Measurements from ENCODE around the gene VWC2.

Gene VWC2

GRCh38 chr7:49773218-49773935 lies at the start of gene VWC2:
VWC2 (plus strand) TSS chr7:49773638; CDS start chr7:49775436, 1,798 bp downstream.
- DNase-seq: no peak

DNA sequence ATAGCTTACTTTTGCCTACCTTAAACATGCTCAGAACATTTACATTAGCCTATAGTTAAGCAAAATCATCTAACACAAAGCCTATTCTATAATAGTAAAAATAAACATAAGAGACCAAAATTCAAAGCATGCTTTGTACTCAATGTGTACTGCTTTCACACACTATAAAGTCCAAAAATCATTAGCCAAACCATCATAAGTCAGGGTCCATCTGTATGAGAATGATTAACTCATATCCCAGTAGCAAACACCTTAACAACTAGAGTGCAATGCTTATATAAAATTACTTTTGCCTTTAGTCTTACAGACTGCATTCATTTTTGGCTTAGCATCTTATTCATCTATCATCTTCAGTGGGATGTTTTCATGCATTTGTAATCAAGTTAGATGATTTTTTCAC lies 49.4 kb upstream of the VWC2 start:
- DNase-seq: no peak

GRCh38 chr7:49731836-49732235 lies 41.6 kb upstream of the VWC2 start:
- no peak for DNase-seq

GRCh38 chr7:49762666-49763065 lies 10.8 kb upstream of the VWC2 start:
- DNase-seq: no peak

- DNase-seq: no peak
Observed at GRCh38 chr7:49763791-49764190, 9.6 kb upstream of the VWC2 start.

DNA sequence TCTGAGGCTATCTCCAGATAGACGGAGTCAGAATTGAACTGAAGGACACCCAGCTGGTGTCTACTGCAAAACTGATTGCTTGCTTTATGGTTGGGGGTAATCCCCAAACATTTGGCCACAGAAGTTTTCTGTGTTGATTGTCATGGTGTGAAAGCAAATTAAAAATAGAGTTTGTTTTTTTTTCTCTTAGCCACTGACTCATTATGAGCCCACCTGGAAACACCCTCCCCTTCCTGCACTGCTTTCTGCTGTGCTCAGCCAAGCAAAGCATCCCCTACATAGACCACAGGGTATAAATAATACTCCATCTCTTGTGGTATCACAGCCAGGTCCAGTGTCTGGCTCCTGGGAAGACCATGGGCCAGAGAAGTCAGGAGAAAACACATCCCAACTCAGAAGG lies 6.5 kb upstream of the VWC2 start:
- no peak for DNase-seq

GRCh38 chr7:49767719-49768118 lies 5.7 kb upstream of the VWC2 start:
- DNase-seq: no peak

GRCh38 chr7:49768254-49768653 lies 5.2 kb upstream of the VWC2 start:
- DNase-seq: no peak

DNA sequence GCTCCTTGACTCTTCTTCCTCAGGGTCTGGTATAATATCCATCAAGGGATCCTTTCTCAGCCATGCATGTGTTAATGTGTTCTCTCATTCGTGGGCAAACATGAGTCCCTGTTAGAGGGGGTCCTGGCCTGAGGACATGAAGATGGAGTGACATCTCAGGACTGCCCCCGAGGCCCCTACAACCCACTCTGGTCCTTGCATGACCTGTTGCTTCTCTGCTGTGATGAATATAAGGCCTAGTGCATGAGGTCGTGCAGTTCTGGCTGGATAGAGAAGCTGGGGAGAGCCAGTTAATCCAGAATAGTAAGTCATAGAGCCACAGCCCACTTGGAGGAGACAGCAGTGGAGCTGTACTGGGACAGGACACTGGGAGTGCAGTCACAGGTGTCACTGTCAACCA lies 4.6 kb upstream of the VWC2 start:
- no peak for DNase-seq

DNA sequence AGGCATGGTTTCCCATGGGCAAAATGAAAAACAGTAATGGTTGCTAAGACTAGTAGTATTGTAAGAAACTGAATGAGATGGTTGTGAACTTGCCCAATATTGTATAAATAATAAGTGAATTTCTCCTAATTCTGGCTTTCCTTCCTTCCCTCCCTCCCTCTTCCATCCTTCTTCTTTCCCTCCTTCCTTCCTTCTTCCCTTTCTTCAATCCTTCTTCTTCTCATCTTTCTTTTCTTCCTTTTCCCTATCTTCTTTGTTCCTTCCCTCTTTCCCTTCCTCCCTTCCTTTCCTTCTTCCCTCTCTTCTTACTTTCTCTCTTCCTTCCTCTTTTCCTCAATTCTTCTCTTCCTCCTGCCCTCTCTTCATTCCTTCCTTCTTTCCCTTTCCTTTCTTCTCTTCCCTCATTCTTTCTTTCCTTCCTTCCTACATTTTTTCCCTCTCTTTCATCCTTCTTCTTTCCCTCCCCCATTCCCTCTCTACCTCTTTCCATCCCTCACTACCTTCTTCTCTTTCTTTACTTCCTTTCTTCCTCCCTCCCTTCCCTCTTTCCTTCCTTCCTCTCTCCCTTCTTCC lies 4.1 kb upstream of the VWC2 start:
- DNase-seq: no peak

DNA sequence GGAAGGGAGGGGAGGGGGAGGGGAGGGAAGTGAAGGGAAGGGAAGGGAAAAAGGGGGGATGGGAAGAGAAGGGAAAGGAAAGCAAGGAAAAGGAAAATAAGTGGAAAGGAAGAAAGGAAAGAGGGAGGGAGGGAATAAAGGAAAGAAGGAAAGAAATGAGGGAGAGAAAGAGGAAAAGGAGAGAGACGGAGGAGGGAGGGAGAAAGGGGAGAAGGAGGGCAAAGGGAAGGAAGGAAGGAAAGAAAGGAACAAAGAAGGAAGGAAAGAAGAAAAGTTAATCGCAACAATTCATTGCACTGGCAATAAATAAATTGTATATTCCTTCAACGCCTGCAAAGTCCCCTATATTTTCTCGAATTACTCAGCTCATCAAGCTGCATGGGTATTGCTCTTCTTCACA lies 2.6 kb upstream of the VWC2 start:
- DNase-seq: no peak

DNA sequence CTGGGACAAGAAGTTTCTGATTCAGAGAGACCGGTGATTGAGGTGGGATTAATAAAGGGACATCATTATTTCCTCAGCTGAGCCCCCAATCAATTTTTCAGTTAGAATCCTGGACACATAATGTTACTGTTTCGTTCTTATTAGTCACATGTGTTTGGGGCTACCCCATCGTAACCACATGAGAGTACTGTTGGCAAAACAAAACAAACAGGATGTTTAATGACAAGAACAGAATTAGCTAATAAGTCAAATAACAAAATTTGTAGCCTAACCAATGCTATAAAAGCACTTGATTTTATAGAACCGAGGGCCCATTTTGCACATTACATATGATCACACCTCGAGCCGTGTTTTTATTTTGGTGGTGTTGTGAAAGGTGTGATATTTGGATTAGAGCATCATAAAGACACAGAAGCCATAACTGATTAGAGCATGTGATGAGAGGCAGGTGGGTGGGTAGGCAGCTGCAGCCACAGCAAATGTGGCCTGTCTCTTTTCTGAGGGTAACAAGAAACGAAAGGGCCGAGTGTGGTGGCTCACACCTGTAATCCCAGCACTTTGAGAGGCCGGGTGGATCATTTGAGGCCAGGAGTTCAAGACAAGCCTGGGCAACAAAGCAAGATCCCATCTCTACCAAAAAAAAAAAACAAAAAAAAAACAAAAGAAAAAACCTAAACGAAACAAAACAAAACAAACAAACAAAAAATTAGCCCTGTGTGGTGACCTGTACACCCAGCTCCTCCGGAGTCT lies 1.8 kb upstream of the VWC2 start:
- no peak for DNase-seq

DNA sequence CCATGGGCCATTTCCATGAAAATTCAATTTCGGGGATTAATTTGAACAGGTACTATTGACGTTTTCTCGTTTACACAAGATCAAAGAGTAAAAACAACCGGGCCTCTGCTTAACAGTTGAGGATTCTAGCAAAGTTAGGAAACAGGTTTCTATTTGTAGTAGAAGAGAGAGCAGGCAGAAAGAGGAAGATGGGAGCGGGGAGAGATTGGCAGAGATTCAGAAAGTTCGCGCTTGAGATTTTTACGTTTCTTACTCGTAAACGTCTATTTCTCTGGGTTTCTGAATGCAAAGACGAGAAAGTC lies 571 bp upstream of the VWC2 start:
- no peak for DNase-seq

DNA sequence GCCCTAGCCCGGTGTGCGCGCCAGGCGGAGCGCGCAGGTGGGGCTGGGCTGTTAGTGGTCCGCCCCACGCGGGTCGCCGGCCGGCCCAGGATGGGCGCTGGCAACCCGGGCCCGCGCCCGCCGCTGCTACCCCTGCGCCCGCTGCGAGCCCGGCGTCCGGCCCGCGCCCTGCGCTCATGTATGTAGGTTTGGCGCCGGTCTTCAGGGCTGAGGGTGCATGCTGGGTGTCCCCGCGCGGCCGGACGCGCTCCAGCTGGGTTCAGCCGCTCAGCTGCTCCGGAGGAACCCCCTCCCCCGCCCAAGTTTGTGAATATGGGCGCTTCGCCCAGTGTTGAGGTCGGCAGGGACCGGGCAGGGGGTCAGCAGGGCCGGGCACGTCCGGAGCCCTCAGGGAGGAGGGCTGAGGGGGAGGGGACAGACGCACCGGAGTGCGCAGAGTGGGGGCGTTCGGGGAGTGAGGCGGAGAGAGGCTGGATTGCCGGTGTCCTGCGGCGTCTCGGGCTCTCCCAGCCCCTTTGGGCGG lies 559 bp downstream of the VWC2 start:
- no peak for DNase-seq

GRCh38 chr7:49774459-49775064 lies 1.1 kb downstream of the VWC2 start:
- no peak for DNase-seq

- no peak for DNase-seq
Observed at GRCh38 chr7:49775065-49775948, 1.9 kb downstream of the VWC2 start.

GRCh38 chr7:49775949-49776443 lies 2.6 kb downstream of the VWC2 start:
- DNase-seq: no peak

DNA sequence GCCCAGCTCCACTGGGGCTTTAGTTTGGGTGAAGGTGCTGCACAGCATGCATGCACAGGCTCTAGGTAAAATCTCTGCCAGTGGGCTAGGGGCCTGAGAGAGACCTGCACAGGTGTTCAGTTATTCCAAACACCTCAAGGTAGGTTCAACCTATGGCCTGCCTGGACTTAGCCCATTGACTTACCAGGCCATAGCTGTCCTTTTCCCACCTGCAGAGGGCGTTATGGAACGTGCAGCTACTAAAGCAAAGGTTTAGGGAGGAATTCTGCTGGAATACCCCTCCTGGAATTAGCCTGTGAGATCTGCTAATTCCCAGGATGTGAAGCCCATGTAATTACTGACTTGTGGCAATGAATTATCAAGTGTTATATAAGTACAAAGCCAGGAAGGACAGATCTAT lies 3.6 kb downstream of the VWC2 start:
- DNase-seq: no peak

- DNase-seq: no peak
Observed at GRCh38 chr7:49778731-49779270, 5.4 kb downstream of the VWC2 start.

DNA sequence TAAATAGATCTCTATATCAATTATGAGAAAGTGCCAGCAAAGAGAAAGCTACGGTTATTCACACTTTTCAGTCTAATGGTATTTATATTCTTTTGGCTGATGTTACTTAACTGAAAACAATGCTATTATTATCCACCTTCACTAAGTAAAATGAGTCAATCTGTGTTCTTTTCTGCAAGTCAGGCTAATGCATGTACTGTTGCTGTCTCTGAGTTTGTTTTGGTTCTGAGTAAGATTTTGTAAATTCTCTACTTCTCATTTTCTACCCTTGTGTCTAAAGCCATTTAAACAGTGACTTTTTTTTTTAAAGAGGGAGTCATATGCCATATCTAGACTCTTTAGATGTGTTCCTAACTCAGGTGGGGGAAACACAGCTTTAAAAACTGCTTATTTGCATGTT lies 7.5 kb downstream of the VWC2 start:
- DNase-seq: no peak

- DNase-seq: no peak
Observed at GRCh38 chr7:49781996-49782395, 8.6 kb downstream of the VWC2 start.

- no peak for DNase-seq
Observed at GRCh38 chr7:49783446-49783845, 10.0 kb downstream of the VWC2 start.

All from SHP77 (cell line).